GM21529 (cell line): ENCODE results near the gene MLKL.
"Not testable (repeated sequence)": the region's sequence is repeated elsewhere in the genome, so short reads cannot be mapped to it uniquely, and the experiment has no call there.

ENCODE experiments used
- ATAC-seq: cut with Tn5 transposase; IDR thresholded peaks from one replicate; pipeline ENCODE4 v1.9.1; 2021; ENCODE audit not compliant: unreplicated experiment

Gene MLKL

GRCh38 chr16:74732707-74733350 is 32.2 kb upstream of the MLKL start:
- ATAC-seq, result no peak

GRCh38 chr16:74731853-74732477 is 31.3 kb upstream of the MLKL start:
- no peak for ATAC-seq

- no peak for ATAC-seq
Observed at GRCh38 chr16:74729783-74730683, 29.4 kb upstream of the MLKL start.

- ATAC-seq, result no peak
Observed at GRCh38 chr16:74727903-74728302, 27.2 kb upstream of the MLKL start.

- ATAC-seq, result no peak
Observed at GRCh38 chr16:74726716-74727115, 26.1 kb upstream of the MLKL start.

- ATAC-seq, result no peak
Observed at GRCh38 chr16:74725651-74726455, 25.2 kb upstream of the MLKL start.

GRCh38 chr16:74724820-74725549 is 24.3 kb upstream of the MLKL start:
- ATAC-seq, result no peak

GRCh38 chr16:74723256-74723655 is 22.6 kb upstream of the MLKL start:
- ATAC-seq, result no peak

GRCh38 chr16:74722156-74722555 is 21.5 kb upstream of the MLKL start:
- not testable (repeated sequence) for ATAC-seq

- ATAC-seq, result no peak
Observed at GRCh38 chr16:74721716-74722115, 21.1 kb upstream of the MLKL start.

- no peak for ATAC-seq
Observed at GRCh38 chr16:74720579-74720978, 19.9 kb upstream of the MLKL start.

GRCh38 chr16:74718741-74719610 is 18.3 kb upstream of the MLKL start:
- no peak for ATAC-seq

- no peak for ATAC-seq
Observed at GRCh38 chr16:74718140-74718539, 17.5 kb upstream of the MLKL start.

- no peak for ATAC-seq
Observed at GRCh38 chr16:74717367-74717766, 16.7 kb upstream of the MLKL start.

GRCh38 chr16:74716355-74716754 is 15.7 kb upstream of the MLKL start:
- ATAC-seq, result no peak

- ATAC-seq, result no peak
Observed at GRCh38 chr16:74713876-74714275, 13.2 kb upstream of the MLKL start.

- ATAC-seq, result no peak
Observed at GRCh38 chr16:74713325-74713724, 12.7 kb upstream of the MLKL start.

GRCh38 chr16:74711938-74712337 is 11.3 kb upstream of the MLKL start:
- no peak for ATAC-seq

- ATAC-seq, result no peak
Observed at GRCh38 chr16:74710401-74710800, 9.7 kb upstream of the MLKL start.
